ENCODE data around the gene LMX1A.

Gene LMX1A

DNA sequence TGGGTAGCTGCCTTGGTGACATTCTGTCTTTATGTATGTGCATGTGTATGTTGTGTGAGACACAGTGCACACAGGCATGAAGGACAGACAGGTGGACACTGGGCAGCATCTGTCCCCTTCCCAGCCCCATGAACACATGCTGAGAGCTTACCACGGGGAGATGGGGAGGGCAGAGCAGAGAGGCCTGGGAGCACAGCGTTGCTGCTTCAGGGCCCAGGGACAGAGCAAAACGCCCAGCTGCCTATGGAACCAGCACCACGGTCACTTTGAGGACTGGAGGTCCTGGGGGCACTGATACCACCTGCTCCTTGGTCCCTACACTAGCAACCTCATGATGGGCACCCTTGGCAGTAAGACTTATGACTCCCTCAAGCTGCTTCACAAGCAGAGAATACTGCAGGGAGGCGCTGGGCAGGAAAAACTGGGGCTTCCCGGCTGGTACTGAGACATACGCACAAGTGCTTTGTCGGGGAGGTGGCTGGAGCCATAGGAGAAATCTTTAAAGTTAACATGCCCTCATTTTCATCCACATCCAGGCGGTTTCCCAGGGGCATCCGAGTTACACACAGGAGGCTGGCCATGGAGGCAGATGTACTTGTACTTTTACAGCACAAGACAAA, 40.3 kb downstream of the LMX1A start:
- H3K27ac ChIP-seq, result no peak overlapping the region
- H3K36me3 ChIP-seq, result no peaks in the 10 kb centered on the region
- TF ChIP-seq, protein P1, sequence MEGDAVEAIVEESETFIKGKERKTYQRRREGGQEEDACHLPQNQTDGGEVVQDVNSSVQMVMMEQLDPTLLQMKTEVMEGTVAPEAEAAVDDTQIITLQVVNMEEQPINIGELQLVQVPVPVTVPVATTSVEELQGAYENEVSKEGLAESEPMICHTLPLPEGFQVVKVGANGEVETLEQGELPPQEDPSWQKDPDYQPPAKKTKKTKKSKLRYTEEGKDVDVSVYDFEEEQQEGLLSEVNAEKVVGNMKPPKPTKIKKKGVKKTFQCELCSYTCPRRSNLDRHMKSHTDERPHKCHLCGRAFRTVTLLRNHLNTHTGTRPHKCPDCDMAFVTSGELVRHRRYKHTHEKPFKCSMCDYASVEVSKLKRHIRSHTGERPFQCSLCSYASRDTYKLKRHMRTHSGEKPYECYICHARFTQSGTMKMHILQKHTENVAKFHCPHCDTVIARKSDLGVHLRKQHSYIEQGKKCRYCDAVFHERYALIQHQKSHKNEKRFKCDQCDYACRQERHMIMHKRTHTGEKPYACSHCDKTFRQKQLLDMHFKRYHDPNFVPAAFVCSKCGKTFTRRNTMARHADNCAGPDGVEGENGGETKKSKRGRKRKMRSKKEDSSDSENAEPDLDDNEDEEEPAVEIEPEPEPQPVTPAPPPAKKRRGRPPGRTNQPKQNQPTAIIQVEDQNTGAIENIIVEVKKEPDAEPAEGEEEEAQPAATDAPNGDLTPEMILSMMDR (IDR thresholded peaks at IDR 0.05), result no peak
- no peaks in the 10 kb centered on the region for H3K9me3 ChIP-seq
- H3K4me3 ChIP-seq, result no peak overlapping the region
- no peak for DNase-seq
- peaks cover 0 to 11% of the 10 kb centered on the region in 2 donors for H3K27me3 ChIP-seq
- intact Hi-C loops (cut with DNase I; ENCODE audit: low total_unique reads), result loop anchor here (5.0 kb wide), 1 partner anchor 1446 kb away; no protein-coding TSS in a partner anchor
- H3K4me1 ChIP-seq, result no peaks in the 10 kb centered on the region

DNA sequence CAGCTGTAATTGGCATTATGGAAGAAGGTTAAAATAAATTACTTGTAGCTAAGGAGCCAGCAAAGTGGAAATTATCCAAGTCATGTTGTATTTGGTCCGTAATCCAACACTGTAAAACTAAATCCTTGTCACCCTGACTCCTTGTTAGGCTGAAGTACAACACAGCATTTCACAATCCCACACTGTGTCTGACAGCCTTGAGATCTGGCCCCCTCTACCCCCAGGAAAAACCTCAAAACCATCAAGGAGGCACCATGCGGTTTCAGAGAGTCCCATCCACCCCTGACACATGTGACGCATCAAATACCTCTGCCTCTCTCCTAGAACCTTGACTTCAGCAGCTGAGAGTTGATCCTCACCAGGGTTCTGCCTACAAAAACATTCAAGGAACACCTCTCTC, 41.0 kb downstream of the LMX1A start:
- Histone ChIP-seq H3K4me1 (no peaks in the 10 kb centered on the region), H3K9me3 (no peaks in the 10 kb centered on the region), H3K27me3 (peaks cover 0 to 11% of the 10 kb centered on the region in 2 donors), H3K36me3 (no peaks in the 10 kb centered on the region), H3K4me3 (no peak overlapping the region), H3K27ac (no peak overlapping the region)
- no peak for DNase-seq
- TF ChIP-seq, protein P1 (IDR thresholded peaks at IDR 0.05), result no peak
- intact Hi-C loops (cut with DNase I; ENCODE audit: low total_unique reads), result loop anchor here (5.0 kb wide), 1 partner anchor 1447 kb away; no protein-coding TSS in a partner anchor

DNA sequence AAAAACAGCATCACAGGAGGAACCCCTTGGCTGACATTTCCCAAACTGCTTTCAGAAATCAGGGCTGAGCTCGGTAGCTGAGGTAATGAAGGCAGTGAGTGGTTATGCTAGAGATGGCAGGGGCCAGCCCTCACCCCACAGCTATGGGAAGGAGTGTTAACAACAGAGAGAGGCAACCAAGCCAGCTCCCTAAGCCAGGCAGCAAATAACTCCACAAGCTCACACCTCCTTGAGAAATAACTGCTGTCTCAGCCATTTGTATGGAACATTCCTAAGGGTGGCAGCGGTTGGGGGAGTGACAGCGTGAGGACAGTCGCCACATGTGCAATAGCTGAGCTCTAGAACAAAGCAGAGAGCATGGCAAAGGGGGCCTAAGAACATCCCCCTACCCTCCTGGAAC, 42.6 kb downstream of the LMX1A start:
- no peaks in the 10 kb centered on the region for H3K9me3 ChIP-seq
- H3K4me1 ChIP-seq, result no peaks in the 10 kb centered on the region
- H3K27ac ChIP-seq, result no peak overlapping the region
- no peak overlapping the region for H3K4me3 ChIP-seq
- DNase-seq, result no peak
- intact Hi-C loops (cut with DNase I; ENCODE audit: low total_unique reads), result no loop called here
- H3K27me3 ChIP-seq, result peaks cover 0 to 11% of the 10 kb centered on the region in 2 donors
- no peaks in the 10 kb centered on the region for H3K36me3 ChIP-seq
- TF ChIP-seq, protein P1 (IDR thresholded peaks at IDR 0.05), result no peak

DNA sequence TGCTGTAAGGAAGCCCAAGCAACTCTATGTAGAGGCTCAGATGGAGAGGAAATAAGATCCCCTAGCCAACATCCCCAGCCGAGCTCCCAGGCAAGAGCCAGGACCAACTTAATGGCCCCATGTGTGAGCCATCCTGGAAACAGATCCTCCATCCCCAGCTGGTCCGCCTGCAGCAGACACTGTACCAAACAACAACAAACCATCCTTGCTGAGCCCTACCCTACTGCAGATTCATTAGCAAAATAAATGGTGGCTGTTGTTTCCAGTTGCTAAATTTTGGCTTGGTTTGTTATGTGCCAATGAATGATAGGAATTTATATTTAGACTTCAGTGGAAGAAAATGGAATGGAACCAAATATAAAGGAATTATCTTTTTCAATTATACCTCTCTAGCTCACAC, 43.9 kb downstream of the LMX1A start:
- H3K36me3 ChIP-seq, result no peaks in the 10 kb centered on the region
- H3K27me3 ChIP-seq, result peaks cover 0 to 11% of the 10 kb centered on the region in 2 donors
- H3K9me3 ChIP-seq, result no peaks in the 10 kb centered on the region
- no peaks in the 10 kb centered on the region for H3K4me1 ChIP-seq
- no peak for DNase-seq
- intact Hi-C loops (cut with DNase I; ENCODE audit: low total_unique reads), result no loop called here
- no peak overlapping the region for H3K4me3 ChIP-seq
- H3K27ac ChIP-seq, result no peak overlapping the region
- TF ChIP-seq, protein P1 (IDR thresholded peaks at IDR 0.05), result no peak

DNA sequence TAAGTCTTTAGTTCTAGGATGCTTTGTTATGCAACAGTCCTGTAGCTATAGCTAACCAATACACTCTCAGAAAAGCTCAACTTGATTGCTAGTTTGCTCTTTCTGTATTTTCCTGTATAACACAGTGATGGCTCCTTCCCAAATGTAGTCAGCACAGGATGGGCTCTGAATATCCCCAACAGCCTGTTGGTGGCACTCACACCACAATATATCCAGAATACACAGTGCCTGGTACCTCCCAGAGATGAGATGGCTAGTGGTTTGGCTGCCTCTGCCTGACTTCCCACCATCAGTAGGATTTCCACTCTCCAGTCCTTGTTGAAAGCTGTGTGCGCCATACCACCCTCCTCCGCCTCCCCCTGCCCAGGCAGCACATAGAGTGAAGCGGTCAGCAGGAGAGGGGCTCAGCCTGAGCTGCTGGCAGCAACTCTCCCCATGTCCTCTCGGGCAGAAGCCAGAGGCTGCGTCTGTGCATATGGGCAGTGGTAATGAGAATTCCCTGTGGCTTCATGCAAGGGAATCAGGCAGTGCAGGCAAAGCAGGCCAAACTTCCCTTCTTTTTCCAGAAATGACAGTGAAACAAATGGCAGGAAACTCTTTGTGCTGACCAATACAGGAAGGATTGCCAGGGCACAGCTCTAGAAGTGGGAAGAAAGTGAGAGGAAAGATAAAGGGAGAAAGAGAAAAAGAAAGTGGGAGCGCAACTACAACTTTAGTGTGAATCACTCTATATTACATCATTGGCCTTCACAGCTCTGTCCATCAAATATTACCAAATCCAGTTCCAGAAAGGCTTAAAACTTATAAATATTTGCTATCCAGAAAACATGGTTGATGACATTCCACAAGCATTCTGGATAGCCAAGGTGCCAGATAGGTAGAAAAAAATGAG, 49.7 kb downstream of the LMX1A start:
- H3K9me3 ChIP-seq, result no peaks in the 10 kb centered on the region
- H3K4me3 ChIP-seq, result no peak overlapping the region
- no peak for DNase-seq
- TF ChIP-seq, protein P1 (IDR thresholded peaks at IDR 0.05), result no peak
- no peaks in the 10 kb centered on the region for H3K36me3 ChIP-seq
- H3K4me1 ChIP-seq, result no peaks in the 10 kb centered on the region
- intact Hi-C loops (cut with DNase I; ENCODE audit: low total_unique reads), result no loop called here
- no peaks in the 10 kb centered on the region for H3K27me3 ChIP-seq
- H3K27ac ChIP-seq, result no peak overlapping the region
